GM15510 (cell line): ENCODE results near the gene SPANXD.
"Not testable (repeated sequence)": the region's sequence is repeated elsewhere in the genome, so short reads cannot be mapped to it uniquely, and the experiment has no call there.

Experiments
- POLR2A ChIP-seq: IDR thresholded peaks from 3 replicates; pipeline ENCODE4 v1.6.1; 2011; ENCODE audit warnings: borderline replicate concordance; ENCODE audit not compliant: insufficient read length; ENCODE audit errors: extremely low read depth

SPANXD gene, protein sequence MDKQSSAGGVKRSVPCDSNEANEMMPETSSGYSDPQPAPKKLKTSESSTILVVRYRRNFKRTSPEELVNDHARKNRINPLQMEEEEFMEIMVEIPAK

GRCh38 chrX:141698639-141699038 lies at the start of gene SPANXD:
TSS of gene SPANXD (minus strand) at chrX:141698739. CDS start at chrX:141698405, 334 bp downstream.
- not testable (repeated sequence) for TF ChIP-seq POLR2A

GRCh38 chrX:141742666-141743065 lies 44.1 kb upstream of the SPANXD start:
- TF ChIP-seq POLR2A = no peak

- TF ChIP-seq POLR2A = no peak
Measured at GRCh38 chrX:141736656-141737055, 38.1 kb upstream of the SPANXD start.

DNA sequence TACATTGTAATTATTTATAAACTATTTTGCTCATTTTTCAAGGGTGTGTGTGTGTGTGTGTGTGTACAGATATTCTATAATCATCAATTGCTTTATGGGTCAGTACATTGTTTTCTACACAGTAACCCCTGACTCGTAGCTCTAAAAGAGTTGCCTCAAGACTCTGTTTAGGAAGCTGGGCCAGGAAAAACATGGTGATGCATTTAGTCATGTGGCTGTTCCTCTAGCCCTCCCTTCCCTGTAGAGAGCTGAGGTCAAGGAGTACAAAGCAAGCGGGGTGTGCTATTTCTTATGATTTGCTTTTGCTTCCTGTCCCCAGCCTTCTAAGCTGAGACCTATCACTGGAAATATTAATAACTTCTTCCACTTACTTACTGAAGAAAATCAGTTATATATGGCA lies 34.8 kb upstream of the SPANXD start:
- TF ChIP-seq POLR2A = no peak

DNA sequence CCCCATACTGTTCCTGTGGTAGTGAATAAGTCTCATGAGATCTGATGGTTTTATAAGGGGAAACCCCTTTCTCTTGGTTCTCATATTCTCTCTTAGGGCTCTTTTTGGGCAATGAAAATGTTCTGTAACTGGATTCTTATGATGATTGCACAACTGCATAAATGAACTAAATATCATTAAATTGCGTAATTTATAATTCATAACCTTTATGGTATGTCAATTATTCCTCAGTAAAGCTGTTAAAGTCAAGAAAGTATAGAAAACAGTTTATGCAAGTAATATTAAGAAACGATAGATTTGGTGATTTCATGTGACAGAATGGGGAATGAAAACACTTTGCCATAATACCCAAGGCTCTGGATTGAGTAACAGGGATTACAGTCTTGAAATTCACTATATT lies 33.5 kb upstream of the SPANXD start:
- TF ChIP-seq POLR2A = no peak

DNA sequence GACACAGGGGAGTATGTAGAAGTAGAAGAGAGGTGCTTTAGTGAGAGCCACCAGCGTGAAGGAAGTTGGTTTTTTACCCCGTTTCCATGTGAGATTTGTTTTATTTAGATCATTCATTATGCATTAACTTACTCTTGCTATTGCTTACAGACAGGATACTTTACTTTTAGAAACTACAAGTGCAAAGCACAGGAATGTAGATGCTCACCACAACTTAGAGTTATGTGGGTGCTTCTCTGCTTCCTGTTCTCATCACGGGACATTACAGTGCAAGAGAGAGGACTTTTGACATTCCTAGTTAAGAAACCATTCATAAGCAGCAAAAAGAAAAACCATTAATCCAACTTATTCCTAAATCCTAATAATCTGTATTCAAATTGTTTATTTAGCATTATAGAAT lies 25.6 kb upstream of the SPANXD start:
- no peak for TF ChIP-seq POLR2A

GRCh38 chrX:141714680-141715079 lies 16.1 kb upstream of the SPANXD start:
- no peak for TF ChIP-seq POLR2A

GRCh38 chrX:141701072-141701471 lies 2.5 kb upstream of the SPANXD start:
- no peak for TF ChIP-seq POLR2A

GRCh38 chrX:141673946-141674345 lies 24.6 kb downstream of the SPANXD start:
- no peak for TF ChIP-seq POLR2A

GRCh38 chrX:141669689-141670088 lies 28.9 kb downstream of the SPANXD start:
- no peak for TF ChIP-seq POLR2A

- TF ChIP-seq POLR2A = no peak
Measured at GRCh38 chrX:141668371-141668770, 30.2 kb downstream of the SPANXD start.

GRCh38 chrX:141662781-141663180 lies 35.8 kb downstream of the SPANXD start:
- TF ChIP-seq POLR2A = no peak

DNA sequence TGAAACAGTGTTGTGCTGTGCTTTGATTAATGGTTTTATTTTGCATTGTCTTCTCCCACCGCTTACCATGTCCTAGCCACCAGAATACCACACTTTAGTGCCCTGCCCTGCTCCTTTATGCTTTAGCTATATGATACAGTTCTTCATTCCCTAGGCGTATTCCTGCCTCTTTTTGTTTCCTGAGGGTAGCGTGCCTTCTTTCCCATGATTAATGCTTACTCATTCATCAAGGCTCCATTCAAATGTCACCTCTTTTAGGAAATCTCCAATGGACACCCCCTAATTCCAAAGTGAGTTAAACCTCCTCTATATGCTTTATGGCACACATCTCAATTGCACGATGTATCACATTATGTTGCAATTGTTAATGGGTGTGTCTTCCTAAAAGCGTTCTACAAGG lies 46.3 kb downstream of the SPANXD start:
- TF ChIP-seq POLR2A = no peak
